ENCODE results near the gene GBX2.

GBX2 gene

GRCh38 chr2:236168110-236169080 is at the start of gene GBX2:
Gene GBX2, minus strand, starts transcription at chr2:236168386. Its CDS starts 415 bp downstream, at chr2:236167971.
- Histone ChIP-seq H3K27ac (ENCODE audit: low read length) (no peak within 1 kb of the TSS), H3K36me3 (ENCODE audit: control insufficient read depth in 1 of 2, insufficient read depth in 2 of 2, low read length in 2 of 2) (no peaks in the 10 kb centered on the region), H3K9me3 (ENCODE audit: control insufficient read depth in 1 of 2, low read length in 2 of 2) (no peaks in the 10 kb centered on the region), H3K4me3 (ENCODE audit: low read depth in 1 of 2, low read length in 2 of 2) (peak within 1 kb of the TSS in 1 of 2 donors; percentile 46), H3K27me3 (ENCODE audit: low read depth, low read length) (peaks cover 80% of the 10 kb centered on the region), H3K4me1 (ENCODE audit: control insufficient read depth in 1 of 2, insufficient read depth in 2 of 2, low read length in 2 of 2) (peaks cover 0 to 74% of the 10 kb centered on the region in 2 donors)

GRCh38 chr2:236217926-236218325 is 49.7 kb upstream of the GBX2 start:
- no peaks in the 10 kb centered on the region for H3K36me3 ChIP-seq (ENCODE audit: control insufficient read depth in 1 of 2, insufficient read depth in 2 of 2, low read length in 2 of 2)
- H3K27me3 ChIP-seq (ENCODE audit: low read depth, low read length): peaks cover 5% of the 10 kb centered on the region
- H3K4me3 ChIP-seq (ENCODE audit: low read depth in 1 of 2, low read length in 2 of 2): no peak overlapping the region
- H3K4me1 ChIP-seq (ENCODE audit: control insufficient read depth in 1 of 2, insufficient read depth in 2 of 2, low read length in 2 of 2): no peaks in the 10 kb centered on the region
- H3K27ac ChIP-seq (ENCODE audit: low read length): no peak overlapping the region
- H3K9me3 ChIP-seq (ENCODE audit: control insufficient read depth in 1 of 2, low read length in 2 of 2): peaks cover 0 to 1% of the 10 kb centered on the region in 2 donors

- H3K4me3 ChIP-seq (ENCODE audit: low read depth in 1 of 2, low read length in 2 of 2): no peak overlapping the region
- peaks cover 5% of the 10 kb centered on the region for H3K27me3 ChIP-seq (ENCODE audit: low read depth, low read length)
- no peaks in the 10 kb centered on the region for H3K4me1 ChIP-seq (ENCODE audit: control insufficient read depth in 1 of 2, insufficient read depth in 2 of 2, low read length in 2 of 2)
- H3K36me3 ChIP-seq (ENCODE audit: control insufficient read depth in 1 of 2, insufficient read depth in 2 of 2, low read length in 2 of 2): no peaks in the 10 kb centered on the region
- H3K9me3 ChIP-seq (ENCODE audit: control insufficient read depth in 1 of 2, low read length in 2 of 2): no peaks in the 10 kb centered on the region
- no peak overlapping the region for H3K27ac ChIP-seq (ENCODE audit: low read length)
Measured at GRCh38 chr2:236216711-236217110, 48.5 kb upstream of the GBX2 start.

GRCh38 chr2:236215761-236216333 is 47.7 kb upstream of the GBX2 start:
- H3K4me1 ChIP-seq (ENCODE audit: control insufficient read depth in 1 of 2, insufficient read depth in 2 of 2, low read length in 2 of 2): no peaks in the 10 kb centered on the region

GRCh38 chr2:236215196-236215595 is 47.0 kb upstream of the GBX2 start:
- Histone ChIP-seq H3K36me3 (ENCODE audit: control insufficient read depth in 1 of 2, insufficient read depth in 2 of 2, low read length in 2 of 2) (no peaks in the 10 kb centered on the region), H3K27ac (ENCODE audit: low read length) (no peak overlapping the region), H3K9me3 (ENCODE audit: control insufficient read depth in 1 of 2, low read length in 2 of 2) (no peaks in the 10 kb centered on the region), H3K4me3 (ENCODE audit: low read depth in 1 of 2, low read length in 2 of 2) (no peak overlapping the region), H3K27me3 (ENCODE audit: low read depth, low read length) (peaks cover 5% of the 10 kb centered on the region), H3K4me1 (ENCODE audit: control insufficient read depth in 1 of 2, insufficient read depth in 2 of 2, low read length in 2 of 2) (no peaks in the 10 kb centered on the region)

More at GRCh38 chr2:236215761-236216333, 47.7 kb upstream of the GBX2 start:
- no peak overlapping the region for H3K27ac ChIP-seq (ENCODE audit: low read length)
- H3K27me3 ChIP-seq (ENCODE audit: low read depth, low read length): peaks cover 5% of the 10 kb centered on the region
- H3K9me3 ChIP-seq (ENCODE audit: control insufficient read depth in 1 of 2, low read length in 2 of 2): no peaks in the 10 kb centered on the region
- no peaks in the 10 kb centered on the region for H3K36me3 ChIP-seq (ENCODE audit: control insufficient read depth in 1 of 2, insufficient read depth in 2 of 2, low read length in 2 of 2)
- no peak overlapping the region for H3K4me3 ChIP-seq (ENCODE audit: low read depth in 1 of 2, low read length in 2 of 2)

- no peak overlapping the region for H3K4me3 ChIP-seq (ENCODE audit: low read depth in 1 of 2, low read length in 2 of 2)
- H3K4me1 ChIP-seq (ENCODE audit: control insufficient read depth in 1 of 2, insufficient read depth in 2 of 2, low read length in 2 of 2): no peaks in the 10 kb centered on the region
- peaks cover 5% of the 10 kb centered on the region for H3K27me3 ChIP-seq (ENCODE audit: low read depth, low read length)
- H3K9me3 ChIP-seq (ENCODE audit: control insufficient read depth in 1 of 2, low read length in 2 of 2): no peaks in the 10 kb centered on the region
- no peaks in the 10 kb centered on the region for H3K36me3 ChIP-seq (ENCODE audit: control insufficient read depth in 1 of 2, insufficient read depth in 2 of 2, low read length in 2 of 2)
- H3K27ac ChIP-seq (ENCODE audit: low read length): no peak overlapping the region
Measured at GRCh38 chr2:236214376-236214995, 46.3 kb upstream of the GBX2 start.

- no peaks in the 10 kb centered on the region for H3K36me3 ChIP-seq (ENCODE audit: control insufficient read depth in 1 of 2, insufficient read depth in 2 of 2, low read length in 2 of 2)
- H3K4me3 ChIP-seq (ENCODE audit: low read depth in 1 of 2, low read length in 2 of 2): no peak overlapping the region
- H3K9me3 ChIP-seq (ENCODE audit: control insufficient read depth in 1 of 2, low read length in 2 of 2): peaks cover 0 to 5% of the 10 kb centered on the region in 2 donors
- H3K27ac ChIP-seq (ENCODE audit: low read length): no peak overlapping the region
- H3K27me3 ChIP-seq (ENCODE audit: low read depth, low read length): peaks cover 4% of the 10 kb centered on the region
- H3K4me1 ChIP-seq (ENCODE audit: control insufficient read depth in 1 of 2, insufficient read depth in 2 of 2, low read length in 2 of 2): no peaks in the 10 kb centered on the region
Measured at GRCh38 chr2:236211296-236211695, 43.1 kb upstream of the GBX2 start.

GRCh38 chr2:236210536-236210935 is 42.4 kb upstream of the GBX2 start:
- H3K27me3 ChIP-seq (ENCODE audit: low read depth, low read length): no peaks in the 10 kb centered on the region
- H3K4me1 ChIP-seq (ENCODE audit: control insufficient read depth in 1 of 2, insufficient read depth in 2 of 2, low read length in 2 of 2): no peaks in the 10 kb centered on the region
- no peaks in the 10 kb centered on the region for H3K36me3 ChIP-seq (ENCODE audit: control insufficient read depth in 1 of 2, insufficient read depth in 2 of 2, low read length in 2 of 2)
- H3K4me3 ChIP-seq (ENCODE audit: low read depth in 1 of 2, low read length in 2 of 2): no peak overlapping the region
- no peak overlapping the region for H3K27ac ChIP-seq (ENCODE audit: low read length)
- peaks cover 5 to 9% of the 10 kb centered on the region in 2 donors for H3K9me3 ChIP-seq (ENCODE audit: control insufficient read depth in 1 of 2, low read length in 2 of 2)

GRCh38 chr2:236209996-236210395 is 41.8 kb upstream of the GBX2 start:
- peaks cover 10 to 14% of the 10 kb centered on the region in 2 donors for H3K9me3 ChIP-seq (ENCODE audit: control insufficient read depth in 1 of 2, low read length in 2 of 2)
- no peaks in the 10 kb centered on the region for H3K36me3 ChIP-seq (ENCODE audit: control insufficient read depth in 1 of 2, insufficient read depth in 2 of 2, low read length in 2 of 2)
- H3K27ac ChIP-seq (ENCODE audit: low read length): no peak overlapping the region
- no peaks in the 10 kb centered on the region for H3K4me1 ChIP-seq (ENCODE audit: control insufficient read depth in 1 of 2, insufficient read depth in 2 of 2, low read length in 2 of 2)
- H3K27me3 ChIP-seq (ENCODE audit: low read depth, low read length): no peaks in the 10 kb centered on the region
- H3K4me3 ChIP-seq (ENCODE audit: low read depth in 1 of 2, low read length in 2 of 2): no peak overlapping the region

- H3K27me3 ChIP-seq (ENCODE audit: low read depth, low read length): no peaks in the 10 kb centered on the region
- no peaks in the 10 kb centered on the region for H3K36me3 ChIP-seq (ENCODE audit: control insufficient read depth in 1 of 2, insufficient read depth in 2 of 2, low read length in 2 of 2)
- H3K4me1 ChIP-seq (ENCODE audit: control insufficient read depth in 1 of 2, insufficient read depth in 2 of 2, low read length in 2 of 2): no peaks in the 10 kb centered on the region
- peaks cover 10 to 19% of the 10 kb centered on the region in 2 donors for H3K9me3 ChIP-seq (ENCODE audit: control insufficient read depth in 1 of 2, low read length in 2 of 2)
- H3K4me3 ChIP-seq (ENCODE audit: low read depth in 1 of 2, low read length in 2 of 2): no peak overlapping the region
- H3K27ac ChIP-seq (ENCODE audit: low read length): no peak overlapping the region
Measured at GRCh38 chr2:236209535-236209934, 41.3 kb upstream of the GBX2 start.
